ENCODE data around the gene KCNAB1. TPM values are rescaled to one million over a fixed set of nuclear protein-coding genes. Genes with fewer than 3 reads are reported as not detected.

The KCNAB1 gene
- polyA plus RNA-seq, 1 donor = 2.5 TPM

DNA sequence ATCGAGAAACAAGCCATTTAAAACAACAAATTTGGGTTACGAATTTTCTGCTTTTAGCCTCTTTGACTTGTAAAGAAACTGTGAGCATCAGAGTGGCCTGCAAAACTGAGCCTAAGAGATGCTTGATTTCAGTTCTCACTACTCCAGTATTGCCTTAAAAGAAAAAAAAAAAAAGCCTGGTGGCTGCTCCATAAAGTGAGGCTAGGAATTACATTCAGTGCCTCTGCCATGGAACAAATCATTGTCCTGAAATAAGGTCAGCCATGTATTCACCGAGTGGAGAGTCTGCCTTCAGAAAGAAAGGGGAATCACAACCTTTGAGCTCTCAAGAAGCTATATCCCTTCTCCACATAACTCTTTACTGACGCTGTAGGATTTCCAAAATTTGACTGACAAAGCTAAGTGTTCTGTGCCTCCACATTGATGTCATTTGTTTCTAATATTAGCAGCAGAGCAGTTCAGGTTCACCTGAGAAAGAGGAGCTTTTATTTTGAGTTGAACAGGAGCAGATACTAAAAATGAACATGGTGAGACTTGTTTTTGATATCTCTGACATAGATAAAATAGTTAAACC, 297.3 kb downstream of the KCNAB1 start:
- no CpG with 5 or more reads among the region's 4 CpGs for WGBS (ENCODE audit: insufficient coverage, low lambda C conversion rate)
- no peaks in the 10 kb centered on the region for H3K27me3 ChIP-seq (ENCODE audit: control insufficient read depth, insufficient read depth, low read length)

DNA sequence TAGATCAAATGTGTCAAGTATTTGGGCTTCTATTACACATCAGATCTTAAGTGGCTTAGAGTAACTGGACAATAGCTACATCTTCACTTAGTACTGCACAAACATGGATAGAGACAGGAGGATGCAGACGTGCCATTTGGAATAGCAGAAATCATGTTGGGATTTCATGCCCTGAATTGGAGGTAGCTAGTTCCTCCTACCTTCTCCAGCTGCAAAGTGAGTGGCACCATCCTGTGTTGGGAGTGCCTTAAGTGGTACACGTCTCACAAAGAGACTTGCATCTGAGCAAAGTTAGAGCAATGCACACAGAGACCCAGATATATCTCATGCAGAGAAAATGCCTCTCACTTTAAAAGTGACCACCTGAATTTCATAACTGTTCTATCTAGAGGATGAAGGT, 298.1 kb downstream of the KCNAB1 start:
- no peaks in the 10 kb centered on the region for H3K36me3 ChIP-seq (ENCODE audit: control insufficient read depth, insufficient read depth, low read length)
- no peak overlapping the region for H3K4me3 ChIP-seq (ENCODE audit: low read length)
- WGBS (ENCODE audit: insufficient coverage, low lambda C conversion rate) = no CpG with 5 or more reads among the region's 2 CpGs
- H3K27me3 ChIP-seq (ENCODE audit: control insufficient read depth, insufficient read depth, low read length) = no peaks in the 10 kb centered on the region
- no peak for DNase-seq
- no peak overlapping the region for H3K27ac ChIP-seq (ENCODE audit: low read length)
- H3K9me3 ChIP-seq (ENCODE audit: control insufficient read depth, low read depth, low read length) = no peaks in the 10 kb centered on the region
- H3K4me1 ChIP-seq (ENCODE audit: control insufficient read depth, insufficient read depth, low read length) = no peaks in the 10 kb centered on the region

More for the DNA sequence above, 297.3 kb downstream of the KCNAB1 start:
- Histone ChIP-seq H3K9me3 (ENCODE audit: control insufficient read depth, low read depth, low read length) (no peaks in the 10 kb centered on the region), H3K4me3 (ENCODE audit: low read length) (no peak overlapping the region), H3K27ac (ENCODE audit: low read length) (no peak overlapping the region), H3K36me3 (ENCODE audit: control insufficient read depth, insufficient read depth, low read length) (no peaks in the 10 kb centered on the region), H3K4me1 (ENCODE audit: control insufficient read depth, insufficient read depth, low read length) (no peaks in the 10 kb centered on the region)
- DNase-seq = no peak

DNA sequence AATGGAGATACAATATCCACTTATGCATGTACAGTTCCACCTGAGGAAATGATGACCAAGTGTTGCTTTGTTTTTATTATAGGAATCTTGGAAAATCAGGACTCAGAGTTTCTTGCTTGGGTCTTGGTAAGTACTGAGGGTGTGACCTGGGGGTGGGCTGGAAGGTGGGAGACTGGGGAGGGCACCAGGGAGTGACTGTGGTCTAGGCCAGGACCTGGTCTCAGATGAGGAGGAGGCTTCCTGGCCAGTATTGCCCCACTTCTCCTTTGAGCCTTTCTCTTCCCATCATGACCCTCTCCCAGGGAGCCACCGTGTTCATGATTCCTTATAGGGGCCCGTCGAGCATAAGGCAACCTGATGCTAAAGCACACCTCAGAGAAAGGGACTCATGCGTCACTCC, 301.2 kb downstream of the KCNAB1 start:
- no peaks in the 10 kb centered on the region for H3K9me3 ChIP-seq (ENCODE audit: control insufficient read depth, low read depth, low read length)
- H3K4me3 ChIP-seq (ENCODE audit: low read length) = no peak overlapping the region
- H3K36me3 ChIP-seq (ENCODE audit: control insufficient read depth, insufficient read depth, low read length) = no peaks in the 10 kb centered on the region
- no peak overlapping the region for H3K27ac ChIP-seq (ENCODE audit: low read length)
- no CpG with 5 or more reads among the region's 4 CpGs for WGBS (ENCODE audit: insufficient coverage, low lambda C conversion rate)
- H3K27me3 ChIP-seq (ENCODE audit: control insufficient read depth, insufficient read depth, low read length) = no peaks in the 10 kb centered on the region
- no peak for DNase-seq
- H3K4me1 ChIP-seq (ENCODE audit: control insufficient read depth, insufficient read depth, low read length) = no peaks in the 10 kb centered on the region

DNA sequence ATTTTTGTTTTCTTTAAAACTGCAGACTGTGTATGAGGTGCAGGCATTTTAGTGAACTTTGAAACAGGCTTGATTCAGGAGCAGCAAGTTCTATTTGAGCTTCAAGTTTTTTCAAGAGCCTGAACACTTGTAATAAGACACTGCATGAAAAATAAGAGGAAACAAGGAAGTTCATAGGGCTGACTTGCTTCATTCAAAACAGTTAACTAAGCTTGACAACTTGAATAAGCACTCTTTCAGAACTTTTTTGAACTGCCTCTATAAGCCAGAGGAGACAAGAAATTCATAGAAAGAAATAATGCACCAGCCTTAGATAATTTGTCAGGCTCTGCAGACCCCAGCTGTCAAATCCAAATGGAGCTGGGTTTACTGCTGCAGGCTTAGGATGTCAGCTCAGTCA, 304.4 kb downstream of the KCNAB1 start:
- H3K36me3 ChIP-seq (ENCODE audit: control insufficient read depth, insufficient read depth, low read length) = no peaks in the 10 kb centered on the region
- no peak for DNase-seq
- H3K4me3 ChIP-seq (ENCODE audit: low read length) = no peak overlapping the region
- H3K27ac ChIP-seq (ENCODE audit: low read length) = no peak overlapping the region
- H3K9me3 ChIP-seq (ENCODE audit: control insufficient read depth, low read depth, low read length) = no peaks in the 10 kb centered on the region
- H3K4me1 ChIP-seq (ENCODE audit: control insufficient read depth, insufficient read depth, low read length) = no peaks in the 10 kb centered on the region
- no peaks in the 10 kb centered on the region for H3K27me3 ChIP-seq (ENCODE audit: control insufficient read depth, insufficient read depth, low read length)

DNA sequence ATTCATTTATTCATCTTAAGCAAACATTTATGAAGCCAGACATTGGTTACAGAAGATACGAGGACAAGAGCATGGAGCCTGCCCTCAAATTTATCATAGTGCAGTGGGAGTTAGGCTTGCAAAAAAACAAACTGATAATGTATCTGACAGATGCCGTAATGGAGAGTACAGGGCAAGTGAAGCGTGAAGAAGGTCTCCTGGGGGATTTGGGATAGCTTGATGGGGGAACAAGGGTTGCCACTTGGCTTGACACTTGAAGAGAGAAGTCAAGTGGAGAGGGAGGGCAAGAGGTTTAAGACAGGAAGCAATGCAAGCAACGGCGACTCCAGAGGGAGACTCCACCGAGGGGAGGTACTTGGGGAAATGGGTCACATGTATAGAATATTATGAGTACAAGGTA, 305.3 kb downstream of the KCNAB1 start:
- no peaks in the 10 kb centered on the region for H3K9me3 ChIP-seq (ENCODE audit: control insufficient read depth, low read depth, low read length)
- 100% methylated on average over 2 of the region's 6 CpGs for WGBS (ENCODE audit: insufficient coverage, low lambda C conversion rate)
- H3K27ac ChIP-seq (ENCODE audit: low read length) = no peak overlapping the region
- H3K4me3 ChIP-seq (ENCODE audit: low read length) = no peak overlapping the region
- H3K36me3 ChIP-seq (ENCODE audit: control insufficient read depth, insufficient read depth, low read length) = no peaks in the 10 kb centered on the region
- H3K4me1 ChIP-seq (ENCODE audit: control insufficient read depth, insufficient read depth, low read length) = no peaks in the 10 kb centered on the region
- H3K27me3 ChIP-seq (ENCODE audit: control insufficient read depth, insufficient read depth, low read length) = no peaks in the 10 kb centered on the region
- no peak for DNase-seq

DNA sequence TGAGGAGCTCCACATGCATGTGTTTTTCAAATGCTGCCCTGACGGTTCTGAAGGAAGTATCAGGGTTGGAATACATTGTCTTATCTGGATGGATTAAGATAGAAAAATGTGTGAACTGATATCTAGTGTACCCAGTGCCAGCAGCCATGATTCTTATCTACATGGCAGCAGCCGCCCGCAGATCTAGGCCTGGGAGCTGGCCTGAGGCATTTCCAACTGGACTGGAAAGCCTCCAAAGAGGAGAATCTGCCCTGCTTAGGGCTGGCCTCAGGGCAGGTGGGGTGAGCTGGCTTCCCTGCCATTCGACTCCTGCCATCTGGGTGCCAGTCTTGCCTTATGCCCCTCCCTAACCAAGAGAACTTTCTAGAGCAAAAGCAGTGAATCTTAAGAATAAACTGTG, 308.7 kb downstream of the KCNAB1 start:
- no CpG with 5 or more reads among the region's 4 CpGs for WGBS (ENCODE audit: insufficient coverage, low lambda C conversion rate)
- peaks cover 2% of the 10 kb centered on the region for H3K27me3 ChIP-seq (ENCODE audit: control insufficient read depth, insufficient read depth, low read length)
- H3K4me3 ChIP-seq (ENCODE audit: low read length) = no peak overlapping the region
- H3K27ac ChIP-seq (ENCODE audit: low read length) = no peak overlapping the region
- H3K9me3 ChIP-seq (ENCODE audit: control insufficient read depth, low read depth, low read length) = no peaks in the 10 kb centered on the region
- no peak for DNase-seq
- no peaks in the 10 kb centered on the region for H3K36me3 ChIP-seq (ENCODE audit: control insufficient read depth, insufficient read depth, low read length)
- no peaks in the 10 kb centered on the region for H3K4me1 ChIP-seq (ENCODE audit: control insufficient read depth, insufficient read depth, low read length)

DNA sequence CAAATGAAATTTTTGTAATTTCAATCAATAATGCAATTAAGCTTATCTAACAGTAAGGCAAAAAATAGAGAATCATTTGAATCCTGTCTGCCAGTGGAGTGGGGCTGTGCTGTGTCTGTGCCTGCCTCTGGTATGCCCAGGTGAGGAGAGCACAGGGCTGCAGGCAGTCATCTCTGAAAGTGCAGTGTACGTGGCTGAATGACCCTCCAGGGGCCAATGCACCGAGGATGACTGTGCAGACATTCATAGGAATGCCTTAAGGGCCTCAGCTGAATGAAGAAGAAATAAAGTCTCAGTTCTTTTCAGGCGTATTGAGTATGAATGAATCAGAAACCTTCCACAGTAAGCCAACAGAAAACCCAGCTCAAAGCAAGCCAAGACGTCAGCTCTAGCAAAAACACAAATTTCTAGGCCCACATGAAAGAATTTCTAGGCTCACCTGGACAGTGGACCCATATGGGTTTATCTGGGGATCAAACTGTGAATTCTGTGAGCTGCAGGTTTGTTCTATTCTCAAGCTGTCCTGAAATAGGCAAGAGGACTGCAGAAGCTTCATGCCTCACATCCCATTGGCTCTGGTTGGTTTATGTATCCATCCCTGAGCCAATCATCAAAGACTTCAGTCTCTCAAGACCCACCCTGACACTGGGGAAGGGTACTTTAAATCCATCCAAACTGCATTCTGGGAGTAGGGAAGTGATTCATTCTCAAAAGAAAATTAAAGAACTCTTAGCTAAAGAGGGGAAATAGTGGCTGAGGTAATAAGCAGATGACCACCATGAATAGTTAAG, 311.2 kb downstream of the KCNAB1 start:
- Histone ChIP-seq H3K4me1 (ENCODE audit: control insufficient read depth, insufficient read depth, low read length) (no peaks in the 10 kb centered on the region), H3K9me3 (ENCODE audit: control insufficient read depth, low read depth, low read length) (no peaks in the 10 kb centered on the region), H3K36me3 (ENCODE audit: control insufficient read depth, insufficient read depth, low read length) (no peaks in the 10 kb centered on the region), H3K4me3 (ENCODE audit: low read length) (no peak overlapping the region), H3K27ac (ENCODE audit: low read length) (no peak overlapping the region), H3K27me3 (ENCODE audit: control insufficient read depth, insufficient read depth, low read length) (peaks cover 5% of the 10 kb centered on the region)
- WGBS (ENCODE audit: insufficient coverage, low lambda C conversion rate) = no CpG with 5 or more reads among the region's 4 CpGs
- no peak for DNase-seq

DNA sequence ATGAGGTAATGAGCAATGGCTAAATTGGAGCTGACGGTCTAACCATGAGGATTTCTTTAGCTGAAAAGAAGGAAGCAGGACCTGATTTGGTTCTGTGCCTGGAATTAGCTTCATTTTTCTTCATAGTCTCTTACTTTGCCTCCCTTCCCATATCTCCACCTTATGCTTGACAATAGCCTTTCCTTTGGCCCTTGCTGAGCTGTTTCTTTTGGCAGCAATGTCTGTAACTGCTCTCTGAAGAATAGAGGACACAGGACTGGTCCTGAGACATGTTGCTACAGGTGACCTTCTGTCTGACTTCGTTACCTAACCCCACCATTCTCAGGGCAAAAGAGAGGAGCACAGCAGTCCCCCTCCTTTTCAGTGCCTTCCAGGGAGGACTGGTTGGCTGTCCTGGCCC, 312.2 kb downstream of the KCNAB1 start:
- Histone ChIP-seq H3K9me3 (ENCODE audit: control insufficient read depth, low read depth, low read length) (no peaks in the 10 kb centered on the region), H3K27me3 (ENCODE audit: control insufficient read depth, insufficient read depth, low read length) (peaks cover 5% of the 10 kb centered on the region), H3K4me1 (ENCODE audit: control insufficient read depth, insufficient read depth, low read length) (no peaks in the 10 kb centered on the region), H3K27ac (ENCODE audit: low read length) (no peak overlapping the region), H3K4me3 (ENCODE audit: low read length) (no peak overlapping the region), H3K36me3 (ENCODE audit: control insufficient read depth, insufficient read depth, low read length) (no peaks in the 10 kb centered on the region)
- no peak for DNase-seq
- 100% methylated on average over 1 of the region's 2 CpGs for WGBS (ENCODE audit: insufficient coverage, low lambda C conversion rate)

DNA sequence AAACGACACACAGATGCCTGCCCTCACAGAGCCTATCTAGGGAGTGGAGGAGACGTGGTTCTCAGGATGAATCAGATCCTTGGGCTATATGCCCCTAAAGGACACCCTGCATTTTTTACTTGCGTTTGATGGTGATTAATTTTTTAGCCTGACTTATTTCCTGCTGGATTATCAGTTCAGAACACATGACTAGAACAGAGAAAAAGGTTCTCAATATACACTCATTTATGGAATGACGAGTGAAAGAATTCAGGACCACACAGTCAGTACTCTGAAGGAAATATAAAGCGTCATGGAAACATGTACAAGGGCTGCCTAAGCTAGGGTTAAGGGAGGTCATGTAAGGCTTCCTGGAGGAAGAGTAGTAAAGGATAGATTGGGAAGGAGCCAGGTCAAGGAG, 312.8 kb downstream of the KCNAB1 start:
- H3K36me3 ChIP-seq (ENCODE audit: control insufficient read depth, insufficient read depth, low read length) = no peaks in the 10 kb centered on the region
- no peak overlapping the region for H3K4me3 ChIP-seq (ENCODE audit: low read length)
- H3K27ac ChIP-seq (ENCODE audit: low read length) = no peak overlapping the region
- H3K4me1 ChIP-seq (ENCODE audit: control insufficient read depth, insufficient read depth, low read length) = no peaks in the 10 kb centered on the region
- H3K27me3 ChIP-seq (ENCODE audit: control insufficient read depth, insufficient read depth, low read length) = peaks cover 5% of the 10 kb centered on the region
- no peak for DNase-seq
- H3K9me3 ChIP-seq (ENCODE audit: control insufficient read depth, low read depth, low read length) = no peaks in the 10 kb centered on the region
- WGBS (ENCODE audit: insufficient coverage, low lambda C conversion rate) = 92% methylated on average over 2 of the region's 5 CpGs

DNA sequence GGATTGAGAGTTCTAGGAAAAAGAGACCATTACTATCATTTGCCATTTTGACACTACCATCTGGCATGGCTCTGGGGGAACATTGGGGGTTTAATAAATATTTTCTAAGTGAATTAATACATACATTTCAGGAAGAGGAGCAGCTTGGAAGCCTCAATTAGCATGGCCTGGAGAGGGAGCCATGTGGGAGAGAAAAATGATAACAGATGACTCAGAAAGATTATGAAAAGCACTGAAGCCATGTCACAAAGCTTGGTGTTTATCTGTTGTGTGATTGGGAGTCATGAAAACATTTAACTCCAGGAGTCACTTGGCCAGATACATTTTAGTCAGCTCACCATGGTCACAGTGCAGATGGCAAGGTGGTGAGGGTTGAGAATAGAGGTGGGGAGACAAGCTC, 313.5 kb downstream of the KCNAB1 start:
- peaks cover 5% of the 10 kb centered on the region for H3K27me3 ChIP-seq (ENCODE audit: control insufficient read depth, insufficient read depth, low read length)

DNA sequence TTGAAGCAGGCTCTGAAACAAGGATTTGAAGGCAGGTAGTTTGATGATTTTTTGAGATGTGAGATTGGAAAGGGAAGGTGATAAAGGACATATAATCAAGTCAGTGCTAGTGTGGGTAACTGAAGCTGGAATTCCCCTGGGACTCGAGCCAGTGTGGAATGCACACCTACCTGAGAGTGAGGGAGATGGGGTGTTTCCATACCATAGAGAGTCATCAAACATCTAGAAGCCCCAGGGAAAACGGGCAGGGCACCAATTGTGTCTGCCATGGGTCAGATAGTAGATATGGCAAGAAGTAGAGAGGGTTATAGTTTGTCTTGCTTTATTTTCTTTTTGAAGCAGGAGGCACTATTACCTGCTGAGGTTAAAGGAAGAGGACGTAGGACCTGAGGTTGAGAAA, 314.5 kb downstream of the KCNAB1 start:
- Histone ChIP-seq H3K4me3 (ENCODE audit: low read length) (no peak overlapping the region), H3K9me3 (ENCODE audit: control insufficient read depth, low read depth, low read length) (no peaks in the 10 kb centered on the region), H3K27ac (ENCODE audit: low read length) (no peak overlapping the region), H3K27me3 (ENCODE audit: control insufficient read depth, insufficient read depth, low read length) (peaks cover 5% of the 10 kb centered on the region), H3K36me3 (ENCODE audit: control insufficient read depth, insufficient read depth, low read length) (no peaks in the 10 kb centered on the region), H3K4me1 (ENCODE audit: control insufficient read depth, insufficient read depth, low read length) (no peaks in the 10 kb centered on the region)
- no peak for DNase-seq
- WGBS (ENCODE audit: insufficient coverage, low lambda C conversion rate) = 80% methylated on average over 1 of the region's 3 CpGs

More for the DNA sequence above, 313.5 kb downstream of the KCNAB1 start:
- Histone ChIP-seq H3K4me1 (ENCODE audit: control insufficient read depth, insufficient read depth, low read length) (no peaks in the 10 kb centered on the region), H3K9me3 (ENCODE audit: control insufficient read depth, low read depth, low read length) (no peaks in the 10 kb centered on the region), H3K36me3 (ENCODE audit: control insufficient read depth, insufficient read depth, low read length) (no peaks in the 10 kb centered on the region), H3K4me3 (ENCODE audit: low read length) (no peak overlapping the region), H3K27ac (ENCODE audit: low read length) (no peak overlapping the region)
- no peak for DNase-seq

Measured in large intestine (tissue), 3 donors.